ENCODE measurements around the gene PRKAG1.

DNA sequence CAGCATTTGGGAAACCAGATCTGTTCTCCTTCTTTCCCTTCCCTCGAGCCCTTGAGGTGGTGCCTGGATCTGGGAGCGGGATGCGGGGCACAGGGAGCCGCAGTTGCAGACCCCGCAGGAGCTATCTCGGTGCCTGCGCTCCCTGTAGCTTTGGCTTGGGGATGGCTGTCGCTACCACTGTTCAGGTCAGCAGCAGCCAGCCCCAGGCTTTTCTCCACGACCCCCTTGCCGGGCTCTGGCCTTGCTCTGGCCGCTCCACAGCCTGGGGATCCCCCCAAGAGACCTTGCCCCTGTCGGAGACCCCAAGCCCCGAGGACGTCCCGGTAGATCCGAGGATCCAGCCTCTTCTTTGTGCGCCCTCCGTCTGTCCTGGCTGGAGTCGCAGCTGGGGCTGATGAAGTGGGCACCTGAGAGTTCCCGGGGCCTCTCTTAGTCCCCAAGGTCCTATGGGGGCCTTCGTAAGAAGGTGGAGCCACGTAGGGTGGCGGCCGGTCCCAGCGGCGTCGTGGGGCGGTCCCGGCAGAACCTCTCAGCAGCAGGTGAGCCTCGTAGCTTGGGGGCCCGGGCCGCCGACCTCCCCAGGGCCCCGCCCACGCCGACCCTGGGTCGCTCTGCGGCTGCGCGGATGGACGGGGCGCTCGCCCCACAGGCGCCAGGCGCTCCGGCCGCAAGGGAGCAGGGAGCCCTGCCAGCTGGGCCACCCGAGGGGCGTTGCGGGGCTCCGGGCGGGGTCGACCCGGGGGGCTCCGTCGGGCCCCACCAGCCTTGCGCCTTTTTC is 20.7 kb downstream of the PRKAG1 start:
- TF ChIP-seq, protein P1, sequence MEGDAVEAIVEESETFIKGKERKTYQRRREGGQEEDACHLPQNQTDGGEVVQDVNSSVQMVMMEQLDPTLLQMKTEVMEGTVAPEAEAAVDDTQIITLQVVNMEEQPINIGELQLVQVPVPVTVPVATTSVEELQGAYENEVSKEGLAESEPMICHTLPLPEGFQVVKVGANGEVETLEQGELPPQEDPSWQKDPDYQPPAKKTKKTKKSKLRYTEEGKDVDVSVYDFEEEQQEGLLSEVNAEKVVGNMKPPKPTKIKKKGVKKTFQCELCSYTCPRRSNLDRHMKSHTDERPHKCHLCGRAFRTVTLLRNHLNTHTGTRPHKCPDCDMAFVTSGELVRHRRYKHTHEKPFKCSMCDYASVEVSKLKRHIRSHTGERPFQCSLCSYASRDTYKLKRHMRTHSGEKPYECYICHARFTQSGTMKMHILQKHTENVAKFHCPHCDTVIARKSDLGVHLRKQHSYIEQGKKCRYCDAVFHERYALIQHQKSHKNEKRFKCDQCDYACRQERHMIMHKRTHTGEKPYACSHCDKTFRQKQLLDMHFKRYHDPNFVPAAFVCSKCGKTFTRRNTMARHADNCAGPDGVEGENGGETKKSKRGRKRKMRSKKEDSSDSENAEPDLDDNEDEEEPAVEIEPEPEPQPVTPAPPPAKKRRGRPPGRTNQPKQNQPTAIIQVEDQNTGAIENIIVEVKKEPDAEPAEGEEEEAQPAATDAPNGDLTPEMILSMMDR (IDR thresholded peaks at IDR 0.05), result no peak
- TF ChIP-seq POLR2A (IDR thresholded peaks at IDR 0.05), result no peak
